HL-60 (cell line): Measurements from ENCODE around the gene POLR2F.
A peak's percentile ranks its signal among the peaks of the same experiment; 100 is the strongest.

Source experiments
- DNase-seq, 2 experiments: peaks; one replicate each; pipeline ENCODE4 v3.0.0-alpha.2; 2010 to 2020; ENCODE audit warnings: low read depth in 1 of 2, low spot score in 1 of 2
- H3K27ac ChIP-seq: fragments of 250-450 bp; sonication (Bioruptor Pico); replicated peaks from 2 replicates; pipeline ENCODE4 v1.5.1; 2020; ENCODE audit warnings: mild to moderate bottlenecking, moderate library complexity
- H3K27me3 ChIP-seq: fragments of 250-450 bp; sonication (Bioruptor Pico); 2 replicates; pipeline ENCODE4 v1.5.1; 2021; ENCODE audit warnings: mild to moderate bottlenecking, moderate library complexity; ENCODE audit not compliant: insufficient read depth, poor library complexity, severe bottlenecking
- H3K4me3 ChIP-seq: replicated peaks from 2 replicates; pipeline ENCODE4 v1.5.1; 2011; ENCODE audit warnings: mild to moderate bottlenecking, control low read depth, low read length; ENCODE audit not compliant: insufficient read depth
- CTCF ChIP-seq: IDR thresholded peaks from one replicate; pipeline ENCODE4 v1.5.1; 2011; ENCODE audit warnings: low read length, control low read depth, inconsistent platforms; ENCODE audit not compliant: insufficient read depth
- GABPA ChIP-seq: IDR thresholded peaks from 2 replicates; pipeline ENCODE4 v1.6.1; 2012; ENCODE audit warnings: low read depth
- POLR2AphosphoS5 ChIP-seq: IDR thresholded peaks from 2 replicates; pipeline ENCODE4 v1.6.1; 2012; ENCODE audit warnings: low read depth
- REST ChIP-seq: IDR thresholded peaks from 2 replicates; pipeline ENCODE4 v1.6.1; 2012; ENCODE audit warnings: low read depth; ENCODE audit not compliant: insufficient replicate concordance
- SPI1 ChIP-seq: IDR thresholded peaks from 2 replicates; pipeline ENCODE4 v1.6.1; 2012; ENCODE audit warnings: low read depth, mild to moderate bottlenecking, borderline replicate concordance

POLR2F gene

GRCh38 chr22:37906364-37907008, 47.0 kb upstream of the POLR2F start:
- no peak for DNase-seq
- no peak overlapping the region for H3K27ac ChIP-seq
- H3K27me3 ChIP-seq = no peaks in the 10 kb centered on the region
- H3K4me3 ChIP-seq = peak overlapping the region; percentile 43
- TF ChIP-seq GABPA (no peak), POLR2AphosphoS5 (no peak), CTCF (no peak), REST (no peak), SPI1 (no peak)

- no peak for TF ChIP-seq CTCF
- TF ChIP-seq GABPA = no peak
- no peak for TF ChIP-seq SPI1
- no peak for TF ChIP-seq POLR2AphosphoS5
- no peak for TF ChIP-seq REST
- Histone ChIP-seq H3K27ac (no peak overlapping the region), H3K27me3 (no peaks in the 10 kb centered on the region), H3K4me3 (peak overlapping the region; percentile 43)
- no peak for DNase-seq
Observed at GRCh38 chr22:37907036-37907954, 46.2 kb upstream of the POLR2F start.

- H3K27ac ChIP-seq = no peak overlapping the region
- no peak overlapping the region for H3K4me3 ChIP-seq
- no peak for TF ChIP-seq GABPA
- TF ChIP-seq CTCF = no peak
- TF ChIP-seq REST = no peak
- no peak for TF ChIP-seq SPI1
- TF ChIP-seq POLR2AphosphoS5 = no peak
- no peaks in the 10 kb centered on the region for H3K27me3 ChIP-seq
- DNase-seq = no peak
Observed at GRCh38 chr22:37909766-37910165, 43.7 kb upstream of the POLR2F start.
